ENCODE results near the gene STAG3. TPM values are rescaled to one million over a fixed set of nuclear protein-coding genes. Genes with fewer than 3 reads are reported as not detected.

The STAG3 gene
- total and polyA plus RNA-seq, 10 of the 15 experiments (the other 5 are each of a cell fraction or from before 2014, with no cell fraction given): 73.0 to 306 (median 120) TPM

GRCh38 chr7:100170101-100170897, 7.4 kb upstream of the STAG3 start (continued):
- TF ChIP-seq REST (IDR thresholded peaks at IDR 0.05; ENCODE audit: low read depth, low read length): no peak

- Histone ChIP-seq H3K27me3 (replicated peaks in 1 of 2; ENCODE audit: control insufficient read depth in 2 of 2, insufficient read depth in 2 of 2, low read length in 1 of 2) (peaks cover 4 to 6% of the 10 kb centered on the region in 2 experiments; a peak in 3 of 4 replicates), H3K36me3 (ENCODE audit: control insufficient read depth in 2 of 2, insufficient read depth in 2 of 2, low read length in 1 of 2) (no peaks in the 10 kb centered on the region), H3K4me3 (peak overlapping the region; percentile 39; the same call in 1 of the 2 replicates), H4K20me1 (ENCODE audit: control insufficient read depth, insufficient read depth) (no peaks in the 10 kb centered on the region), H3K9ac (ENCODE audit: control insufficient read depth, insufficient read depth, low read length) (no peak overlapping the region), H3K79me2 (ENCODE audit: control insufficient read depth, insufficient read depth, low read length) (no peaks in the 10 kb centered on the region), H3K9me3 (replicated peaks; ENCODE audit: control insufficient read depth, insufficient read depth, low read length) (no peaks in the 10 kb centered on the region), H3K27ac (ENCODE audit: control insufficient read depth, insufficient read depth) (no peak overlapping the region), H3K4me1 (ENCODE audit: control insufficient read depth, insufficient read depth, low read length) (peaks cover 49% of the 10 kb centered on the region), H2AFZ (ENCODE audit: control insufficient read depth, low read depth, low read length) (peak overlapping the region; percentile 26), H3K4me2 (ENCODE audit: control insufficient read depth, insufficient read depth) (peak overlapping the region; percentile 72)
- intact Hi-C loops (cut with micrococcal nuclease; ENCODE audit: unreplicated experiment) (no loop called here), in situ Hi-C loops (cut with MboI) (no loop called here)
- ChIA-PET SMC1A (ENCODE audit: uncharacterized antibody, unreplicated experiment) (interaction anchor here (1.1 kb wide), 1 partner anchor 10 kb away, joined by 3 read pairs; no protein-coding TSS in a partner anchor), RAD21 (ENCODE audit: unreplicated experiment) (interaction anchor here (1.5 kb wide), 1 partner anchor 40 kb away, joined by 5 read pairs; no protein-coding TSS in a partner anchor), POLR2A (interaction anchor here (0.5 to 0.9 kb wide), 4 partner anchors 14 to 90 kb away, joined by 3 to 5 read pairs (median 3); no protein-coding TSS in a partner anchor), CTCF (interaction anchor here (1.2 kb wide), 1 partner anchor 19 kb away, joined by 4 read pairs; no protein-coding TSS in a partner anchor)
- DNase-seq (ENCODE audit: low read depth, low spot score): no peak
- no peak for FAIRE-seq
- peak; percentile 50 for ATAC-seq
- BruUV-seq (replicated peaks): no TSS peak
- 9% methylated on average over 22 of the region's 61 CpGs for WGBS (ENCODE audit: insufficient coverage, insufficient replicate concordance, low lambda C conversion rate, missing lambda C conversion rate)
- no peak for TF ChIP-seq CTCF (IDR thresholded peaks at IDR 0.05 in 2 of 3, conservative IDR thresholded peaks at IDR 0.05 in 1 of 3; ENCODE audit: control insufficient read depth in 2 of 3, extremely low read depth in 1 of 3, insufficient read depth in 1 of 3, low read depth in 3 of 3, low read length in 3 of 3)
- TF ChIP-seq MLLT1 (IDR thresholded peaks at IDR 0.05): no peak
- TF ChIP-seq CEBPB (IDR thresholded peaks at IDR 0.05; ENCODE audit: borderline replicate concordance in 1 of 2, low read depth in 2 of 2, low read length in 2 of 2): no peak
- TF ChIP-seq IKZF1 (conservative IDR thresholded peaks at IDR 0.05): no peak
- TF ChIP-seq KLF5 (IDR thresholded peaks at IDR 0.05; ENCODE audit: partially characterized antibody): no peak
- no peak for TF ChIP-seq ZNF592 (IDR thresholded peaks at IDR 0.05)
Measured at GRCh38 chr7:100171087-100171681, 6.5 kb upstream of the STAG3 start.
